HEK293 (cell line): Measurements from ENCODE around the gene KCNAB1.
"Not testable (repeated sequence)": the region's sequence is repeated elsewhere in the genome, so short reads cannot be mapped to it uniquely, and the experiment has no call there.

Experiments used
- CTCF ChIP-seq: fragments of 450-650 bp; formaldehyde crosslinking; IDR thresholded peaks from 2 replicates; pipeline ENCODE4 v1.5.1; 2016; ENCODE audit warnings: missing biosample characterization, missing genetic modification characterization
- KLF17 ChIP-seq: fragments of 450-650 bp; formaldehyde crosslinking; IDR thresholded peaks from 2 replicates; pipeline ENCODE4 v1.5.1; 2016; ENCODE audit warnings: missing biosample characterization, missing genetic modification characterization
- OSR2 ChIP-seq: fragments of 450-650 bp; formaldehyde crosslinking; IDR thresholded peaks from 2 replicates; pipeline ENCODE4 v1.5.1; 2016; ENCODE audit warnings: missing biosample characterization, missing genetic modification characterization
- SCRT1 ChIP-seq: fragments of 450-650 bp; formaldehyde crosslinking; IDR thresholded peaks from 2 replicates; pipeline ENCODE4 v1.5.1; 2016; ENCODE audit warnings: missing biosample characterization, missing genetic modification characterization, borderline replicate concordance
- ZBTB1 ChIP-seq: fragments of 450-650 bp; formaldehyde crosslinking; IDR thresholded peaks from 2 replicates; pipeline ENCODE4 v1.5.1; 2016; ENCODE audit warnings: missing biosample characterization, missing genetic modification characterization
- ZBTB44 ChIP-seq: fragments of 450-650 bp; IDR thresholded peaks from 2 replicates; pipeline ENCODE4 v1.5.1; 2018; ENCODE audit warnings: missing biosample characterization, mild to moderate bottlenecking, missing genetic modification characterization
- ZIC2 ChIP-seq: fragments of 450-650 bp; formaldehyde crosslinking; IDR thresholded peaks from 2 replicates; pipeline ENCODE4 v1.5.1; 2016; ENCODE audit warnings: missing biosample characterization, missing genetic modification characterization
- ZNF121 ChIP-seq: fragments of 450-650 bp; formaldehyde crosslinking; IDR thresholded peaks from 2 replicates; pipeline ENCODE4 v1.5.1; 2016; ENCODE audit warnings: missing biosample characterization, missing genetic modification characterization
- ZNF2 ChIP-seq: fragments of 450-650 bp; formaldehyde crosslinking; IDR thresholded peaks from 2 replicates; pipeline ENCODE4 v1.5.1; 2016; ENCODE audit warnings: missing biosample characterization, missing genetic modification characterization
- ZNF324 ChIP-seq: fragments of 450-650 bp; formaldehyde crosslinking; IDR thresholded peaks from 2 replicates; pipeline ENCODE4 v1.5.1; 2016; ENCODE audit warnings: missing biosample characterization, missing genetic modification characterization
- ZNF521 ChIP-seq: fragments of 450-650 bp; formaldehyde crosslinking; IDR thresholded peaks from 2 replicates; pipeline ENCODE4 v1.5.1; 2017; ENCODE audit warnings: missing biosample characterization, mild to moderate bottlenecking, missing genetic modification characterization
- ZNF530 ChIP-seq: fragments of 450-650 bp; formaldehyde crosslinking; IDR thresholded peaks from 2 replicates; pipeline ENCODE4 v1.5.1; 2016; ENCODE audit warnings: low read depth, missing biosample characterization, missing genetic modification characterization
- ZNF639 ChIP-seq: fragments of 450-650 bp; formaldehyde crosslinking; IDR thresholded peaks from 2 replicates; pipeline ENCODE4 v1.5.1; 2016; ENCODE audit warnings: missing biosample characterization, missing genetic modification characterization
- ZNF747 ChIP-seq: fragments of 450-650 bp; formaldehyde crosslinking; IDR thresholded peaks from 2 replicates; pipeline ENCODE4 v1.5.1; 2016; ENCODE audit warnings: missing biosample characterization, missing genetic modification characterization

GRCh38 chr3:156137397-156137796, 17.0 kb downstream of the KCNAB1 start:
- TF ChIP-seq CTCF (tag by site-specific recombination); ZNF521 (tag by site-specific recombination); ZIC2 (tag by site-specific recombination); ZNF639; SCRT1 (tag by site-specific recombination); ZNF2; ZBTB1 (tag by site-specific recombination); ZNF747 (tag by site-specific recombination); ZBTB44 (tag by site-specific recombination); KLF17 (tag by site-specific recombination); ZNF121 (tag by site-specific recombination); ZNF324; OSR2 (tag by site-specific recombination); ZNF530 (tag by site-specific recombination): not testable (repeated sequence)
